ENCODE measurements around the gene NBEAL2.
A peak's percentile ranks its signal among the peaks of the same experiment; 100 is the strongest.

Gene NBEAL2

DNA sequence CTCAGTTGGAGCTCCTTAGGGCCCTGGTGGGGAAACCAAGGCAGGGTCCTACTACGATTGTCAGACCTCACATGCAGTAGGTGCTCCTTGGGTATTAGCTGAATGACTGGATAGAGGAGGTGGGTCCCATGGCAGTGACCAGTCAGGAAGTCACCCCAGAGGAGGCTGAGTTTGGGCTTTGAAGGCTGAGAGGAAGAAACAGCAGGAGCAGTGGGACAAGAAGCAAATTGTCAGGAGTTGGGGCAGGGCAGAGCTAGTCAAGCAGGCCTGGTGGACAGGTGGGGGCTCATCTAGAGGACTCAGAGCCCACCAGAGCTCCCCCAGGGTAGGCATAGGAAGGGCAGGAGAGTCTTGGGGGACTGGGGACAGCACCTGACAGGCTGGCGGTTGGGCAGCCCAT, 3.1 kb downstream of the NBEAL2 start:
- in situ Hi-C loops (cut with MboI; ENCODE audit: low pct_unique_long_range_greater_than_20kb, low sequenced_read_pairs) = no loop called here
- no peak for DNase-seq

DNA sequence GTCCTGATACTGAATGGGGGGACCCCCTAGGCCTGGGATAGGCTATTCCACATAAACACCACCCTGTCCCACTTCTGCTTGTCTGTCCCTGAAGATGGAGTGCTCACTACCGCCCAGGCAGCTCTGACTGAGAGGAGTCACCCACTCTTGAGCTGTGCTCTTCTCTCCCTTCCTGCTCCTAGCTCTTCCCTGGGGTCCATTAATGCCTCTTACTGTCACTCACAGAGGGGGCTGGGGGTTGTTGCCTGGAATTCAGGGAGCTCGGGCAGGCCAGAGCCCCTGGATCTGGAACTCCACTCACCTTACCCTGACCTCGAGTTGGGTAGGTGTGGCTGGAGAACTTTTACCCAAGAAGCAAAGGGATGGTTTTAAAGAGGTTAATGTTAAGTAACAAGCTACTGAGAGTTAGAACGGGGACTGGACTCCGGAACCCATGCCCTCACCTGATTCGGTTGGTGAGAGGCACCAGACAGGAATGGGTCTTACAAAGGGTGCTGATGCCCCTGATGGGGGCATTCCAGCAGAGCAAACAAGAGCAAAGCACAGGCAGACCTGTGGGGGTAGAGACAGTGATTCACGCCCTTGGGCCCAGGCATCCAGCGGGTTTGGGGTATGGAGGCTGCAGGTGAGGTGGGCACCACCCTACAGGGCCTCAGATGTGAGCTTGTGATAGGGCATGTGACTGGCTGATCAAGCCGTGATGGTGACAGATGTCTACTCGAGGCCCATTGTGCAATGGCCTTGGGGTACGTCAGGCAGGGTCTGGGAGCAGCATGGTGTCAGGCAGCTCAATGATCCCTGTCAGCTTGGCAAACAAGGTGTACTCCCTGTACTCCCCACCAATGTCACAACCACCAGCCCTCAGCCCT, 5.4 kb downstream of the NBEAL2 start:
- in situ Hi-C loops (cut with MboI; ENCODE audit: low pct_unique_long_range_greater_than_20kb, low sequenced_read_pairs) = no loop called here
- DNase-seq = no peak

GRCh38 chr3:46985588-46985987, 6.1 kb downstream of the NBEAL2 start:
- no peak for DNase-seq
- in situ Hi-C loops (cut with MboI; ENCODE audit: low pct_unique_long_range_greater_than_20kb, low sequenced_read_pairs) = no loop called here

DNA sequence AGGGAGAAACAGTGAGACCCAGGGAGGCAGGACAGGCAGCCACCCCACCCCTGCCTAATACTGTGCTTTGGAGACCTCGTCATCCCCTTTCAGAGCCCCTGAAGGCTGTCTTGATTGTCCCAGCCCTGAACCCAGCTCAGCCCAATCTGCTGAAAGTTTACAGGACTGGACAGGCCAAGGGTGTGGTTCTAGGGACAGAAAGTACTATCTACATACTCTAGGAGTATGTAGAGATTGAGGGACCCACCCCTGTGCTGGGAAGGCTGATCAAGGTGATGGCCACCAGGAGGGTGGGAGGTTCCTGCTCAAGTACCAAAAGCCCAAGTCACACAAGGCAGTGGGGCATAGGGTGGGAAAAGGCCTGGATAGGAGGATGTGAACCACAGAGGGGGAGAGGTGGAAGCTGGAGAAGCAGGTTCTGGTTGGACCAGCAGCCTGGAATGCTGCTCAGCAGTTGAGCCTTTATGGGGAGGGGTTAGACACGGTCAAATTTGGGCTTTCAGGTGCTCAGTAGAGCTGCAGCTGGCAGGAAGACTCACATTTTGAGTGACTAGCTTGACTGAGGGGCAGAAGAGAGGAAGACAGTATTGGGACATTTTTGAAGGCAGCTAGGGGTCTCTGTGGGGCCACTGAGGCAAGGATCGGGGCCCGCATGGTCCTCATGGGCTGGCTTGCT, 6.7 kb downstream of the NBEAL2 start:
- in situ Hi-C loops (cut with MboI; ENCODE audit: low pct_unique_long_range_greater_than_20kb, low sequenced_read_pairs) = no loop called here
- DNase-seq = no peak

DNA sequence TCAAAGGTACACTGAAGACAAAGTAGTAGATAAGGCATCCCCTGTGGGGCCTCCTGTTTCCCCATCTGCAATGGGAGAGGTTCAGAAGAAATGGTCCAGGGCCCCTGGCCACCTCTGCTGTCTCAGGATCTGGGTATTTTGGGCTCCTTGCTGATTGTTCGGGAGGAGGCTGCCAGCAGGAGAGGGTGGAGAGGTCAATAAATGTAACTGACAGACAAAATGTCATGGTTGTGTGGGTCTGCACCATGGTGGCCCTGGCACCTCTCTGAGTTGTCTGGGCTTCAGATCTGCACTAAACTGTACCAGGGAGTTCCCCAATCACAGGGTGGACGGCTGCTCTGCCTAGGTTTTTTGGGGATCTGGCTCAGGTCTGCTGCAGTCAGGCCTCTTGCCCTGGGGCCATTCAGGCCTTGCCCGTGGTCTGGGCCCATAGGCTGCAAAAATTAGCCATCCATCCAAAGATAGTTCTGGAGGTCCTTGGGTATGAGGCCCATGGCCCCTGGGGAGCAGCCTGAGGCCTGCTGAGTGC, 7.4 kb downstream of the NBEAL2 start:
- DNase-seq = no peak
- in situ Hi-C loops (cut with MboI; ENCODE audit: low pct_unique_long_range_greater_than_20kb, low sequenced_read_pairs) = no loop called here

DNA sequence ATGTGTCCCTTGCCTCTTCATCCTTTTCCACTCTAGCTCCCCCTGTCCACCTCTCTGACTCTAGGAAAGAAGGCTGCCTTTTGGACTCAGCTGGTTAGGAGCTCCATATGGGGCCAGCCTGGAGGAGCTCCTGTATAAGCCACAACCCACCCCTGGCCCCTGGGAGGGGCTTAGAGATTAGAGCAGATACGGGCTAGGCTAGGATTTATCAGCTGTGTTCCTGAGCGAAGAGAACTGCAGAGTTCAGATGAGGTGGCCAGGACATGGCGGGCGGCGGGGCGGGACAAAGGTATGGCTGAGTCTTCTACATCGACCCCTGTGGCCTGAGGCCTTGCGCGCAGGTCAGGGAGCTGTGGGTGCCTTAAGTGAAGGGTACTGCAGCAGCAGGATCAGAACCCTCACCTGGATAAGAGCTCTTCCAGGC, 7.9 kb downstream of the NBEAL2 start:
- DNase-seq = no peak
- in situ Hi-C loops (cut with MboI; ENCODE audit: low pct_unique_long_range_greater_than_20kb, low sequenced_read_pairs) = no loop called here

GRCh38 chr3:46987743-46988401, 8.4 kb downstream of the NBEAL2 start:
- DNase-seq = peak; percentile 84

GRCh38 chr3:46988616-46989015, 9.2 kb downstream of the NBEAL2 start:
- in situ Hi-C loops (cut with MboI; ENCODE audit: low pct_unique_long_range_greater_than_20kb, low sequenced_read_pairs) = no loop called here
- DNase-seq = no peak

More at GRCh38 chr3:46987743-46988401, 8.4 kb downstream of the NBEAL2 start:
- in situ Hi-C loops (cut with MboI; ENCODE audit: low pct_unique_long_range_greater_than_20kb, low sequenced_read_pairs) = no loop called here

GRCh38 chr3:46989146-46989810, 9.8 kb downstream of the NBEAL2 start:
- DNase-seq = no peak
- in situ Hi-C loops (cut with MboI; ENCODE audit: low pct_unique_long_range_greater_than_20kb, low sequenced_read_pairs) = no loop called here

- no peak for DNase-seq
- in situ Hi-C loops (cut with MboI; ENCODE audit: low pct_unique_long_range_greater_than_20kb, low sequenced_read_pairs) = no loop called here
Measured at GRCh38 chr3:46990573-46991374, 11.3 kb downstream of the NBEAL2 start.

DNA sequence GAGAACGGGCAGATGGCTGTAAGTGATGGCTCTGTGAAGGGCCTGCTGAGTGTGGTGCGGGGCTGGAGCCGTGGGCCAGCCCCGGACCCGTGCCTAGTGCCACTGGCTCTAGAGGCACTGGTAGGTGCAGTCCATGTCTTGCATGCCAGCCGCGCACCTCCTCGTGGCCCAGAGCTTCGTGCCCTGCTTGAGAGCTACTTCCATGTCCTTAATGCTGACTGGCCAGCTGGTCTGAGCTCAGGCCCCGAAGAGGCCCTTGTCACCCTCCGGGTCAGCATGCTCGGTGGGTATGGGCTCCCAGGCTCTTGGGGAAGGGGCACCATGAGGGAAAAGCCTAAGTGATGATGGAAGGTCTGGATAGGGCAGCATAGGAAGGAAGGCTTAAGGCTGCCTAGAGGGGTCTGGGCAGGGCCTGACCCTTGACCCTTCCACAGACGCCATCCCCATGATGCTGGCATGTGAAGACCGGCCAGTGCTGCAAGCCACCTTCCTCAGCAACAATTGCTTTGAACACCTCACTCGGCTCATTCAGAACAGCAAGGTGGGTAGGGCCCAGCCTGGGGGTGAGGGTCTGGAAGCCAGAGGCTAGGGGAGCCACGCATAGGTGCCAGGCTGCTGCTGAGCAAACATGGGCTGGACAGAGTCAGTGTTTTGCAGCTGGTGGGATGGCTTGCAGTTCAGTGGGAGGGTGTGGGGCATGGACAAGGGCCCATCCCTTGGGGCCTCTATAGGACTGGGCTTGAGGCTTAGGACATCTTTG, 12.1 kb downstream of the NBEAL2 start:
- in situ Hi-C loops (cut with MboI; ENCODE audit: low pct_unique_long_range_greater_than_20kb, low sequenced_read_pairs) = no loop called here
- DNase-seq = no peak

DNA sequence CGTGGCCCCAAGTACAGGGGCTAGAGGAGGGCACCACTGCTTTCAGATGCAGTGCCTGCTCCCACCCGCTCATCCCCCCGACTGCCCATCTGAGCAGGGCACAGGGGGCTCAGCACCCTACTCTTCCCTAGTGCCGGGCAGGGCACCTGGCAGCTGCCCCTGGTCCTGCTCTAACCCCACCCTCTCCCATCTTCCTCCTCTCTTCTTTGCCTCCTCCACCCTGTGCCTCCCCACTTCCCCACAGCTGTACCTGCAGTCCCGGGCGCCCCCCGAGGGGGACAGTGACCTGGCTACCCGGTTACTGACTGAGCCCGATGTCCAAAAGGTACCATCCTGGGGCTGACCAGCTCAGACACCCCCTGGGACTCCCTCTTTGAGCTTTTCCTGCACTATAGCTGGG, 12.8 kb downstream of the NBEAL2 start:
- no peak for DNase-seq
- in situ Hi-C loops (cut with MboI; ENCODE audit: low pct_unique_long_range_greater_than_20kb, low sequenced_read_pairs) = no loop called here

DNA sequence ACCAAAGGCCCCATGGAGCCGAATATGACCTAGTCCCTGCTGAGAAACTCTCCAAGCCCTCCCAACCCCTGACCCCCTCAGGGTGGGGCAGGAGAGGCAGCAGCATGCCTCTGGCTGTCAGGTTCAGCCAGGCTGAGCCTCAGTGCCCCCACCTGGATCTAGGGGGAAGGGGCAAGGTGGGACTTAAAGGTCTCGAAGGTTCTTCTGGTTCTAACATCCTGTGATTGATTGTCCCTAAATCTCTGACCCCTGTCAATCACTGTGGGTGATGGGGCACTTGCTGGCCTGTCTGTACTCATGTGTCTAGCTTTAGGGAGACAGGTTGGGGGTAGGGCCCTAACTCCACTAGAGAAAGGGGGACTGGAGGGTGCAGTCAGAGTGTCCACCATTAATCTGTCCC, 13.8 kb downstream of the NBEAL2 start:
- in situ Hi-C loops (cut with MboI; ENCODE audit: low pct_unique_long_range_greater_than_20kb, low sequenced_read_pairs) = no loop called here
- DNase-seq = no peak

DNA sequence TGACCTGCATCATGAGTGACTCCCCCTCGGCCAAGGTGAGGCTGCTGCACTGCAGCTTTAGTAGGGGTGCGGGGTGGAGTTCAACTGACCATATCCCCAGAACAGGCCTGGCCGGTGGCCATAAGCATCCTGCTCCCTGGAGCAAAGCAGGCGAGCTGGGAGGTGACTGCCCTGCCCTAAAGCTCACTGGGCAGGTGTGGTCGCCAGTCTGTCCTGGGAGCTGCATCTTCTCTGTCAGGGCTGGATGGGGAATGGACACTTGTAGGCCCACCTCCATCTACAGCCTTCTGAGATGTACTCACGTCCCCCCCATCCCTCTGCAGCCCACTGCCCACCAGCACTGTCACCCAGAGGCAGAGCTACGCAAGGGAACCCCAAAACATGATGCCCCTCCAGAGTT, 14.5 kb downstream of the NBEAL2 start:
- no peak for DNase-seq
- in situ Hi-C loops (cut with MboI; ENCODE audit: low pct_unique_long_range_greater_than_20kb, low sequenced_read_pairs) = no loop called here

DNA sequence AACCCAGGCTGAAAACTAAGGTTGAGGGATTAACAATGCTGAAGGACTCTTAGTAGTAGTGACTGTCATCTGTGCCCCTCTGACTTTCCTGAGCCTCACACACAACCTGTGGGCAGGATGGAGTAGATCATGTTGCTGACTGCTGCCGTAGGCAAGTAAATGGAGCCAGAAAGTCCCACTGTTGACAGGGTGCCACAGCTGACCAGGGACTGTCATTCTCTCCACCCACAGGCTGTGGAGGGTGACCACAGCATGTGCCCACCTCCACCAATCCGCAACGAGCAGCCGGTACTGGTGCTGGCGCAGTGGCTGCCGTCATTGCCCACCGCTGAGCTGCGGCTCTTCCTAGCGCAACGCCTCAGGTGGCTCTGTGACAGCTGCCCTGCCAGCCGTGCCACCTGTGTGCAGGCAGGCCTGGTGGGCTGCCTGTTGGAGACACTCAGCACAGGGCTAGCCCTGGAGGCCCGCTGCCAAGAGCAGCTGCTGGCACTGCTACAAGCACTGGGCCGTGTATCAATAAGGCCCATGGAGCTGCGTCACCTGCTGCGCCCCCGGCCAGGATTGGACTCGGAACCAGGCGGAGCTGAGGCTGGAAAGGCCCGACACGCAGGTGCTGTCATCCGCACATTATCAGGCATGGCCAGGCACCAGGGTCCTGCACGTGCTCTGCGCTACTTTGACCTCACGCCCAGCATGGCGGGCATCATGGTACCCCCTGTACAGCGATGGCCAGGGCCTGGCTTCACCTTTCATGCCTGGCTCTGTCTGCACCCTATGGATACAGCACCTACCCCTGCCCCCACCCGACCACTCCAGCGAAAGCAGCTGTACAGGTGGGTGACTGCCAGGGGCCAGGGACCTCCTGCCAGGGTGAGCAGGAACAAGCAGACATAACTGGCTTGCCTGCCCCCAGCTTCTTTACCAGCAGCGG, 15.6 kb downstream of the NBEAL2 start:
- DNase-seq = no peak
- in situ Hi-C loops (cut with MboI; ENCODE audit: low pct_unique_long_range_greater_than_20kb, low sequenced_read_pairs) = no loop called here

DNA sequence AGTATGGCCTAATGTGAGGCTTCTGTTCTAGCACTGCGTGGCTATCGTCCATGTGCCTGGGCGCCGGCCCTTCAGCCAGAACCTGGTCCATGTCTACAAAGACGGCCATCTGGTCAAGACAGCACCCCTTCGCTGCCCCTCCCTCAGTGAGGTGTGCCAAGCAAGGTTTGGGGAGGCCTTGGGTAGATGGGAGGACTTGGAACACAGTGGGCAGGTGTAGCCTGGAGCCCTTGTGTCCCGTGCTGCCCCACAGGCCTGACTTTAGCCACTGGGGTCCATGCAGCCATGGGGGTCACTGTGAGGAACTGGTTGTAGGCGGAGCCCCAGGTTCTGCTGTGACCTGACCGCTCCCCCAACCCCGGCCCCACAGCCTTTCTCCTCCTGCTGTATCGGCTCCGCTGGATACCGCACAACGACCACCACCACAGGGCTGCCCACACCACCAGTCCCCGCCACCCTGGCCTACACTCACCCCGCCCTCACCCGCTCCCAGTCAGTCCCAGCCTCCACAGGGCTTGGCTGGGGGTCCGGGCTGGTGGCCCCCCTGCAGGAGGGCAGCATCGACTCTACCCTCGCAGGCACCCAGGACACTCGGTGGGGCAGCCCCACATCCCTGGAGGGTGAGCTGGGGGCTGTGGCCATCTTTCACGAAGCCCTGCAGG, 16.6 kb downstream of the NBEAL2 start:
- no peak for DNase-seq
- in situ Hi-C loops (cut with MboI; ENCODE audit: low pct_unique_long_range_greater_than_20kb, low sequenced_read_pairs) = no loop called here
